Bronchial epithelial cell (primary cell): ENCODE data around the gene IGFBP4. TPM values are rescaled to one million over a fixed set of nuclear protein-coding genes. Genes with fewer than 3 reads are reported as not detected.

Experiments used
- DNase-seq: peaks from one replicate; pipeline ENCODE4 v3.0.0-alpha.2; 2010; ENCODE audit warnings: low read depth
- FAIRE-seq: peaks from 2 replicates; lab custom pipeline; 2011; peaks lifted over from hg19 to GRCh38; lab: Jason Lieb, UNC
- H3K27me3 ChIP-seq: 2 replicates; pipeline ENCODE4 v1.5.1; 2011; ENCODE audit warnings: low read length; ENCODE audit not compliant: control insufficient read depth, insufficient read depth
- H3K36me3 ChIP-seq: 2 replicates; pipeline ENCODE4 v1.5.1; 2011; ENCODE audit warnings: low read length; ENCODE audit not compliant: control insufficient read depth, insufficient read depth
- H3K4me3 ChIP-seq: 2 replicates; pipeline ENCODE4 v1.5.1; 2011; ENCODE audit warnings: mild to moderate bottlenecking, low read depth, low read length, control low read depth
- total RNA-seq: library from RNA; depleted of rRNA; stranded (reverse); fragments of >200 nt; gene quantifications from 2 replicates; pipeline ENCODE4 v1.2.1, GENCODE V29; 2014
- TF ChIP-seq, protein P1 (sequence below): IDR thresholded peaks from 2 replicates; pipeline ENCODE4 v1.5.1; 2011; ENCODE audit warnings: mild to moderate bottlenecking, moderate library complexity, low read length, control low read depth, inconsistent platforms; ENCODE audit not compliant: insufficient read depth, severe bottlenecking

Gene IGFBP4
- total RNA-seq, 1 donor from 2014 or later, result 21.9 TPM

DNA sequence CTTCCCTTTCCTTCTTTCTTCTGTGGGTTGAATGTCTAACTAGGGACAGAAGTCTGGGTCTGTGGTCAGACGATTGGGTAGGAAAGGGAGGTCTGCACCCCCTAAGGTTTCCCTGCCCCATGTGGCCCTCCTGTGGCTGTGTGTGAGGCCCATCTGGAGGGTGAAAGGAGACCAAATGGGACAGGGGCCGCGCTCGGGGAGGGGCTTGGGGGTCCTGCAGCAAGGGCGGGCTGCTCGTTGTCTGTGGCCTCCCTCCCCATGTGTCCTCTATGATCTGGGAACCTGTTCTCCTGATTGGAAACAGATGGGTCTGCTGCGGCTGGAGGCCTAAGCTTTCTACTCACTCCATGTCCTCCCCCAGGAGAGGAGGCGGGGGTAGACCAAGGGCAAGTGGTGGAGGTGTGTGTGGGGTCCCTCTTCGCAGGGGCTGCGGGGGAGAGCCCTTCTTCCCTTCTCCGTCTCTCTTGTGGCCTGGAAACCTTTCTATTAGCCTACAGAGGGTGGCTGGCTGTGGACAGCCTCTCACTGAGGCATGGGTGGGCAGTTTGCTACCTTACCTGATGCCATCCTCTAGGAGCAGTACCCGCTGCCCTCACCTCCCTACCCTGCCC lies 18.6 kb downstream of the IGFBP4 start:
- H3K27me3 ChIP-seq, result no peaks in the 10 kb centered on the region
- DNase-seq (no peak), FAIRE-seq (no peak)
- no peak overlapping the region for H3K4me3 ChIP-seq
- H3K36me3 ChIP-seq, result no peaks in the 10 kb centered on the region
- TF ChIP-seq, protein P1, sequence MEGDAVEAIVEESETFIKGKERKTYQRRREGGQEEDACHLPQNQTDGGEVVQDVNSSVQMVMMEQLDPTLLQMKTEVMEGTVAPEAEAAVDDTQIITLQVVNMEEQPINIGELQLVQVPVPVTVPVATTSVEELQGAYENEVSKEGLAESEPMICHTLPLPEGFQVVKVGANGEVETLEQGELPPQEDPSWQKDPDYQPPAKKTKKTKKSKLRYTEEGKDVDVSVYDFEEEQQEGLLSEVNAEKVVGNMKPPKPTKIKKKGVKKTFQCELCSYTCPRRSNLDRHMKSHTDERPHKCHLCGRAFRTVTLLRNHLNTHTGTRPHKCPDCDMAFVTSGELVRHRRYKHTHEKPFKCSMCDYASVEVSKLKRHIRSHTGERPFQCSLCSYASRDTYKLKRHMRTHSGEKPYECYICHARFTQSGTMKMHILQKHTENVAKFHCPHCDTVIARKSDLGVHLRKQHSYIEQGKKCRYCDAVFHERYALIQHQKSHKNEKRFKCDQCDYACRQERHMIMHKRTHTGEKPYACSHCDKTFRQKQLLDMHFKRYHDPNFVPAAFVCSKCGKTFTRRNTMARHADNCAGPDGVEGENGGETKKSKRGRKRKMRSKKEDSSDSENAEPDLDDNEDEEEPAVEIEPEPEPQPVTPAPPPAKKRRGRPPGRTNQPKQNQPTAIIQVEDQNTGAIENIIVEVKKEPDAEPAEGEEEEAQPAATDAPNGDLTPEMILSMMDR, result no peak

DNA sequence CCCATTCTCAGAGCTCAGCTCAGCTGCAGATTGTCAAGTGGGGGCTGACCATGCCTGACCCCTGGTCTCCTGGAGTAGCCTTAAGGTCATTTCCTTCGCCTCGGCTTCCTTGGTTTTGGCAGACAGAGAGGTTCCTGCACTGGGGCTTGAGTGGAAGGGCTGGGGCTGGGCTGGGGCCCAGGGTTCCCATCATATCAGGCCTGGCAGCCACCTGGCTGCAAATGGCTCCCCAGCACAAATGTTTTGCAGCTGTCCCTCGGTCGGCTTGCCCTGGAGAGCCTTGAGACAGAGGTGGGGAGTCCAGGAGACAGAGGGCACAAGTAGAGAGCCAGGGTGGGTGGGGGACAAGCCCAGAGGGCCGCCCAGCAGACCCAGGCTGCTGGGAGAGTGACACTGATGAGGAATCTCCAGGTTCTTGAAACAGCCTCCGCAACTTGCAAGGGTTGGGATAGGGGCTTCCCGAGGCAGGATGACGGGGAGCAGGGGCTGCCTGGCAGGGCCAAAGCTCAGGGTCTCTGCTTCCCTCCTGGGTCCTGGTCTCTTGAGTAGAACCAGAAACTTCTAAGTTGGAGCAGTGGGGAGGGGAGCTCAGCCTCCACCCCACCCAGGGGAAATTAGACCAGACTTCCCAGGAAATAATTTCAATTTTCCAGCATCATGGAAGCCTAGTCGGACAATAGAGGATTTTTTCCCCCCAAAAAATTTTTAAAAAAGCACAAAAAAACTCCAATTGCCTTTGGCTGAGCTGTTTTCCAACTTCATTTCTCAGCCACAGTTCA lies 19.3 kb downstream of the IGFBP4 start:
- no peak for FAIRE-seq
- no peaks in the 10 kb centered on the region for H3K27me3 ChIP-seq
- TF ChIP-seq, protein P1, result no peak

DNA sequence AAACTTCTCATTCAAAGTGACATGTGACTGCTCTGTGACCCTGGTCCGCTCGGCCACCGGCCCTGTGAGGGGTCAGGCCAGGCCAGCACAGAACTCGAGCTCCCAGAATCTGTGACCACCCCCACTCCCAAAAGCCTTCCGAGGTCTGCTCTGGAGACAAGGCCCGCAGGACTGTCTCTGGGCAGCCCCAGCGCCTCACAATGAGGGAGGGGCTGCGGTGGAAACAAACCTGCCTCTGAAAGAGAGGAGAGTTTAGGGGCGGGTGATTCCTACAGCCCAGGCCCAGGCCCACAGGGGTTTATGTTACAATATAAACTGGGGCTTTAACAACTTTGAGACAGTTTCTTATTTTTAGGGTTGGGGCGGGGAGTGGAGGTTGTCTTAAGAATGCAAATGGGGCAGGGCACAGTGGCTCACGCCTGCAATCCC lies 19.9 kb downstream of the IGFBP4 start:
- no peak overlapping the region for H3K4me3 ChIP-seq
- FAIRE-seq (no peak), DNase-seq (no peak)
- TF ChIP-seq, protein P1, result no peak
- H3K27me3 ChIP-seq, result no peaks in the 10 kb centered on the region
- no peaks in the 10 kb centered on the region for H3K36me3 ChIP-seq

More for the DNA sequence above, 19.3 kb downstream of the IGFBP4 start:
- Histone ChIP-seq H3K36me3 (no peaks in the 10 kb centered on the region), H3K4me3 (no peak overlapping the region)
- DNase-seq, result no peak

DNA sequence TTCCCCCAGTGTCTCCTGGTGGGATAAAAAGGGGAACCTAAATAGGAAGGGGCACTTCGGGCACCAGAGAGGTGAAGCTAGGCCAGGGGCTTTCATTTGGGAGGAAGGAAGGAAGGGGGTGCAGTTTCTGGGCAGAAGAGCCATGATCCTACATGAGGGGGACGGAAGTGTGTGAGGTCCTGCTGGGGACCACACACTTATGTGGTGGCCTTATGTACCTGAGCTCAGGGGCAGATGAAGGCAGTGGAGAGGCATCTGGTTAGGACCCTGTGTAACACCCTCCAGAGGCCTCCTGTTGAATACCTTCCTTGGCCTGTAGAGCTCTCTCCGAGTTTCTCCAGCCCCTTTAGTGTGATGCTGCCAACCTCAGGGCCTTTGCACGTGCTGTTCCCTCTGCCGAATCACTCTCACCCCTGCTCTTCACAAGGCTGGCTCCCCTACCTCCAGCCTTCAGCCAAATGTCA lies 21.2 kb downstream of the IGFBP4 start:
- no peak for DNase-seq
- no peak for FAIRE-seq
- H3K36me3 ChIP-seq, result no peaks in the 10 kb centered on the region
- H3K4me3 ChIP-seq, result no peak overlapping the region
- no peaks in the 10 kb centered on the region for H3K27me3 ChIP-seq
- TF ChIP-seq, protein P1, result no peak

DNA sequence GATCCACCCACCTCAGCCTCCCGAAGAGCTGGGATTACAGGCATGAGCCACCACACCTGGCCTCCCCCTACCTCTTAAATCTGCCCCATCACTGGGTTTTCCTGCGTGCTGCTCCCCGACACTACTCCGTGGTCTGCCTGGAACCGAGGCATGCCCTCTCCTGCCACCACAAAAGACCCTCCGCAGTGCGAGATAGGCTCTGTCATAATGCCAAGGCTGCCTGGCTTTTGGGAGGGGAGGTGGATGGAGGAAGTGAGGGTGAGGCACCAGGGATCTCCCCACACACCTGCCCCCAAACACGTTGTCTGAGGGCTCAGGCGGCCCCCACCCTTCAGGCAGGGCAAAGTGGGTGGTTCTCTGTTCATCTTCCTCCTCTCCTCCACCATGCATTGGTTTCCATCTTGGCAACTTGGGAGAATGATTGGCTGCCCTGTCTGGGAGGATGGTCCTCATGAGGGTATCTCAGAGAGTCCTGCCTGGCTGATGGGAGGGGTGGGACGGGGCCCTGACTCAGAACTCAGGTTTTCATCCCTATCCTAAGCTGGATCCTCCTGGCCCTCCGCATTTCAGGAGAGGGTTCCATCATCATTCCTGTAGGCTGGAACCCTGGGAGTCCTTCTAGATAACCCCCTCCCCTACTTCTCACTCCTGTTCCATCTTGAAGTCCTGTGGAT lies 23.2 kb downstream of the IGFBP4 start:
- TF ChIP-seq, protein P1, result no peak
- Histone ChIP-seq H3K36me3 (no peaks in the 10 kb centered on the region), H3K27me3 (no peaks in the 10 kb centered on the region), H3K4me3 (no peak overlapping the region)
- no peak for FAIRE-seq
- no peak for DNase-seq
